ENCODE data around the gene EYS. TPM values are rescaled to one million over a fixed set of nuclear protein-coding genes. Genes with fewer than 3 reads are reported as not detected.

The EYS gene
- total RNA-seq, 2 donors from 2014 or later = not detected

GRCh38 chr6:64847396-64847795, 859.6 kb downstream of the EYS start:
- H3K4me3 ChIP-seq = no peak overlapping the region
- H3K4me1 ChIP-seq = no peaks in the 10 kb centered on the region
- H3K27ac ChIP-seq = no peak overlapping the region
- no peaks in the 10 kb centered on the region for H3K27me3 ChIP-seq
- DNase-seq (ENCODE audit: low spot score) = no peak
- H3K9me3 ChIP-seq = no peaks in the 10 kb centered on the region
- TF ChIP-seq, protein P1, sequence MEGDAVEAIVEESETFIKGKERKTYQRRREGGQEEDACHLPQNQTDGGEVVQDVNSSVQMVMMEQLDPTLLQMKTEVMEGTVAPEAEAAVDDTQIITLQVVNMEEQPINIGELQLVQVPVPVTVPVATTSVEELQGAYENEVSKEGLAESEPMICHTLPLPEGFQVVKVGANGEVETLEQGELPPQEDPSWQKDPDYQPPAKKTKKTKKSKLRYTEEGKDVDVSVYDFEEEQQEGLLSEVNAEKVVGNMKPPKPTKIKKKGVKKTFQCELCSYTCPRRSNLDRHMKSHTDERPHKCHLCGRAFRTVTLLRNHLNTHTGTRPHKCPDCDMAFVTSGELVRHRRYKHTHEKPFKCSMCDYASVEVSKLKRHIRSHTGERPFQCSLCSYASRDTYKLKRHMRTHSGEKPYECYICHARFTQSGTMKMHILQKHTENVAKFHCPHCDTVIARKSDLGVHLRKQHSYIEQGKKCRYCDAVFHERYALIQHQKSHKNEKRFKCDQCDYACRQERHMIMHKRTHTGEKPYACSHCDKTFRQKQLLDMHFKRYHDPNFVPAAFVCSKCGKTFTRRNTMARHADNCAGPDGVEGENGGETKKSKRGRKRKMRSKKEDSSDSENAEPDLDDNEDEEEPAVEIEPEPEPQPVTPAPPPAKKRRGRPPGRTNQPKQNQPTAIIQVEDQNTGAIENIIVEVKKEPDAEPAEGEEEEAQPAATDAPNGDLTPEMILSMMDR (IDR thresholded peaks at IDR 0.05) = no peak
- no peaks in the 10 kb centered on the region for H3K36me3 ChIP-seq

DNA sequence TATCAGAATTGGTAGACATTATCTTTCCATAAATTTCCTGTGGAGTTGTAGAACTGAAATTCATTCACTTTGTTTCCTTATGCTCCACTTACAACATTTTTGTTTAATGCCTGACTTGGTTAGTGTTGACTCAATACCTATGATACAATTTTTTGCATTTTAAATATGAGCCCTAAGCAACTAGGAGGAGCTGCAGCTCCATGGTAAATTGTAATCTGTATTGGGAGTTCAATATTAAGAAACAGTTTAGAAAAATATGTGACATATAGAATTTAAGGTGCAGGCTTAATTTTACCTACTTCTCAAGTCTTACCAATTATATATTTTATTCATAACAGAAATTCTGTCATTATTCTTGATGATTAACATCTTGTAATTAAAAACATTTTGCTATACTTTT, 868.3 kb downstream of the EYS start:
- TF ChIP-seq, protein P1 (IDR thresholded peaks at IDR 0.05) = no peak
- no peak for DNase-seq (ENCODE audit: low spot score)
- Histone ChIP-seq H3K27ac (no peak overlapping the region), H3K36me3 (no peaks in the 10 kb centered on the region), H3K27me3 (no peaks in the 10 kb centered on the region), H3K9me3 (no peaks in the 10 kb centered on the region), H3K4me1 (no peaks in the 10 kb centered on the region), H3K4me3 (no peak overlapping the region)

- Histone ChIP-seq H3K4me1 (no peaks in the 10 kb centered on the region), H3K4me3 (no peak overlapping the region), H3K27me3 (no peaks in the 10 kb centered on the region), H3K27ac (no peak overlapping the region), H3K36me3 (no peaks in the 10 kb centered on the region), H3K9me3 (no peaks in the 10 kb centered on the region)
- no peak for DNase-seq (ENCODE audit: low spot score)
- TF ChIP-seq, protein P1 (IDR thresholded peaks at IDR 0.05) = no peak
Observed at GRCh38 chr6:64831680-64832079, 875.3 kb downstream of the EYS start.

- Histone ChIP-seq H3K36me3 (no peaks in the 10 kb centered on the region), H3K27ac (no peak overlapping the region), H3K4me3 (no peak overlapping the region), H3K9me3 (no peaks in the 10 kb centered on the region), H3K27me3 (no peaks in the 10 kb centered on the region), H3K4me1 (no peaks in the 10 kb centered on the region)
- DNase-seq (ENCODE audit: low spot score) = no peak
- TF ChIP-seq, protein P1 (IDR thresholded peaks at IDR 0.05) = no peak
Observed at GRCh38 chr6:64817525-64817924, 889.5 kb downstream of the EYS start.

DNA sequence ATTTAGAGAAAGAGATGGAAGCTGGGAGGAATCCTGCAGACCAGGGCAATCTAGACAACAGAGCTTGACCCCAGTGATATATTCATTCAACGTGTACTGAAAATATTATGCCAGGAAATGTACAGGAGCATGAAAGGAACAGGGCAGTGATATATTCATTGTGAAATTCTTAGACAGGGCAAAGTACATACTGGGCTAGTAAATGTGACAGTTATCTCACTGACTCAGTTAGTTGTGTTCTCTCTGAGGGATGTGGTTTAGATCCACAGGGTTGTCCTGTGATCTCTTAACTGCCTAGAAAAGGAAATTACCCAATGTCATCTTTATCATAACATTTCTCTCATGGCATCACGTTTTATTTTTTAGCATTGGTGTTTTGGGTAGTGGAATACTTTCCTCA, 891.3 kb downstream of the EYS start:
- Histone ChIP-seq H3K36me3 (no peaks in the 10 kb centered on the region), H3K27ac (no peak overlapping the region), H3K4me3 (no peak overlapping the region), H3K27me3 (no peaks in the 10 kb centered on the region), H3K4me1 (no peaks in the 10 kb centered on the region), H3K9me3 (no peaks in the 10 kb centered on the region)
- DNase-seq (ENCODE audit: low spot score) = no peak
- TF ChIP-seq, protein P1 (IDR thresholded peaks at IDR 0.05) = no peak

DNA sequence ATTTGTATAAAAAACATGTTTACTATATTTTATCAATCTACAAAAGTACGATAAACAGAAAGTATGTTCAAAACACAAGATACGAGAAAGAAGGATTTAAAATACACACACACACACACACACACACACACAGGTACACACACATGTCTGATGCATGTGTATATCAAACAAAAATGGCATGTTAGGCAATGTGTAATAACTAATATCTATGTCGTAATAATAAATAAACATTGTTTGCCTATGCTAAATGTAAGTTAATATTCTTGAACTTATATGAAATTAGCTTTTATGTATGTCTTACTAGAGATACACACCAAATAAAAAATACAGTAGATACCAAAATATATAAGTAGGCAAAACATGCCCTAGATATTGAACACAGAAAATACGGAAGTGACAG, 894.9 kb downstream of the EYS start:
- no peak overlapping the region for H3K27ac ChIP-seq
- H3K27me3 ChIP-seq = no peaks in the 10 kb centered on the region
- no peaks in the 10 kb centered on the region for H3K36me3 ChIP-seq
- TF ChIP-seq, protein P1 (IDR thresholded peaks at IDR 0.05) = no peak
- H3K4me1 ChIP-seq = no peaks in the 10 kb centered on the region
- H3K9me3 ChIP-seq = no peaks in the 10 kb centered on the region
- no peak overlapping the region for H3K4me3 ChIP-seq
- DNase-seq (ENCODE audit: low spot score) = no peak

Measured in right atrium auricular region (tissue), 2 donors.